Right lobe of liver (tissue), 4 donors: Measurements from ENCODE around the gene MDN1.

Experiments
- CTCF ChIP-seq, 4 donors: fragments of 200-600 bp in 3 of 4; fragments of 450-650 bp in 1 of 4; IDR thresholded peaks; one replicate each; pipeline versions ENCODE4 v1.5.1 to v1.8.0; 2016 to 2022; ENCODE audit warnings: antibody characterized with exemption in 4 of 4, mild to moderate bottlenecking in 2 of 4
- POLR2A ChIP-seq: fragments of 450-650 bp; IDR thresholded peaks from one replicate; pipeline ENCODE4 v1.6.1; 2017; ENCODE audit warnings: antibody characterized with exemption, mild to moderate bottlenecking
- donor health status: DM: no; HTN: no; CAD: no.
- donor health status: DM: no; HTN: no; CAD: no.
- donor health status: DM: no; HTN: yes; CAD: no.

GRCh38 chr6:89858041-89858440, 38.4 kb upstream of the MDN1 start:
- TF ChIP-seq CTCF (IDR thresholded peaks at IDR 0.05) (no peak), POLR2A (no peak)
